Right atrium auricular region (tissue), 2 donors: ENCODE measurements around the gene TLE4. TPM values are rescaled to one million over a fixed set of nuclear protein-coding genes. Genes with fewer than 3 reads are reported as not detected.

Source experiments
- DNase-seq: peaks from one replicate; pipeline ENCODE4 v3.0.0-alpha.2; 2019; ENCODE audit warnings: low spot score
- H3K27ac ChIP-seq, 2 donors: fragments of 200-600 bp; sonication (generic); 1 replicate in 1 of 2; 2 replicates in 1 of 2; pipeline ENCODE4 v1.5.1; 2016 to 2019
- H3K27me3 ChIP-seq, 2 donors: fragments of 200-600 bp; sonication (generic); one replicate each; pipeline versions ENCODE4 v1.5.1 to v1.6.0; 2017 to 2019
- H3K36me3 ChIP-seq: fragments of 200-600 bp; sonication (generic); one replicate; pipeline ENCODE4 v1.5.1; 2016
- H3K4me1 ChIP-seq, 2 donors: fragments of 200-600 bp; sonication (generic); one replicate each; pipeline versions ENCODE4 v1.5.1 to v1.6.0; 2017 to 2019
- H3K4me3 ChIP-seq, 2 donors: fragments of 200-600 bp; sonication (generic); 1 replicate in 1 of 2; 2 replicates in 1 of 2; pipeline ENCODE4 v1.5.1; 2017 to 2019; ENCODE audit warnings: mild to moderate bottlenecking in 1 of 2, moderate library complexity in 1 of 2
- H3K9me3 ChIP-seq, 2 donors: fragments of 200-600 bp; sonication (generic); one replicate each; pipeline ENCODE4 v1.5.1; 2019
- CTCF ChIP-seq, 2 donors: fragments of 200-600 bp; sonication (generic); IDR thresholded peaks; one replicate each; pipeline ENCODE4 v1.5.1; 2019; ENCODE audit warnings: antibody characterized with exemption in 2 of 2
- total RNA-seq, 2 donors: library from RNA; depleted of rRNA; stranded (reverse); fragments of >200 nt; gene quantifications; one replicate each; pipeline ENCODE4 v1.1.0, GENCODE V29; 2016

Gene TLE4
- total RNA-seq, 2 donors from 2014 or later, result 18.9 to 26.1 TPM

- DNase-seq, result no peak
- Histone ChIP-seq H3K4me3 (no peak overlapping the region), H3K9me3 (no peaks in the 10 kb centered on the region), H3K4me1 (no peaks in the 10 kb centered on the region), H3K27me3 (no peaks in the 10 kb centered on the region), H3K36me3 (no peaks in the 10 kb centered on the region), H3K27ac (no peak overlapping the region)
- no peak for TF ChIP-seq CTCF (IDR thresholded peaks at IDR 0.05)
Observed at GRCh38 chr9:79559495-79560181, 12.1 kb upstream of the TLE4 start.

GRCh38 chr9:79562749-79563386 is 8.9 kb upstream of the TLE4 start:
- no peak overlapping the region for H3K4me3 ChIP-seq
- no peak overlapping the region for H3K27ac ChIP-seq
- H3K36me3 ChIP-seq, result no peaks in the 10 kb centered on the region
- no peak for DNase-seq
- H3K27me3 ChIP-seq, result no peaks in the 10 kb centered on the region
- H3K9me3 ChIP-seq, result no peaks in the 10 kb centered on the region
- no peak for TF ChIP-seq CTCF (IDR thresholded peaks at IDR 0.05)
- no peaks in the 10 kb centered on the region for H3K4me1 ChIP-seq

- Histone ChIP-seq H3K36me3 (no peaks in the 10 kb centered on the region), H3K4me1 (no peaks in the 10 kb centered on the region), H3K9me3 (no peaks in the 10 kb centered on the region), H3K4me3 (no peak overlapping the region), H3K27ac (no peak overlapping the region), H3K27me3 (no peaks in the 10 kb centered on the region)
- no peak for TF ChIP-seq CTCF (IDR thresholded peaks at IDR 0.05)
- DNase-seq, result no peak
Observed at GRCh38 chr9:79564105-79564504, 7.7 kb upstream of the TLE4 start.

- no peak for DNase-seq
- Histone ChIP-seq H3K27ac (no peak overlapping the region), H3K27me3 (no peaks in the 10 kb centered on the region), H3K36me3 (no peaks in the 10 kb centered on the region), H3K4me1 (peaks cover 0 to 4% of the 10 kb centered on the region in 2 donors), H3K9me3 (no peaks in the 10 kb centered on the region), H3K4me3 (no peak overlapping the region)
- no peak for TF ChIP-seq CTCF (IDR thresholded peaks at IDR 0.05)
Observed at GRCh38 chr9:79565245-79565644, 6.5 kb upstream of the TLE4 start.

- Histone ChIP-seq H3K4me3 (no peak overlapping the region), H3K27ac (no peak overlapping the region), H3K9me3 (no peaks in the 10 kb centered on the region), H3K36me3 (no peaks in the 10 kb centered on the region), H3K27me3 (no peaks in the 10 kb centered on the region), H3K4me1 (peaks cover 0 to 10% of the 10 kb centered on the region in 2 donors)
- no peak for TF ChIP-seq CTCF (IDR thresholded peaks at IDR 0.05)
- no peak for DNase-seq
Observed at GRCh38 chr9:79567671-79568098, 4.1 kb upstream of the TLE4 start.
